Mononuclear cell (primary cell): ENCODE measurements around the gene ATXN1. TPM values are rescaled to one million over a fixed set of nuclear protein-coding genes. Genes with fewer than 3 reads are reported as not detected.

ENCODE experiments used
- H3K27me3 ChIP-seq: 2 replicates; pipeline ENCODE4 v1.6.0; 2011; ENCODE audit warnings: low read length, control low read depth; ENCODE audit not compliant: insufficient read depth
- H3K4me1 ChIP-seq: 2 replicates; pipeline ENCODE4 v1.5.1; 2011; ENCODE audit warnings: mild to moderate bottlenecking, low read length, control low read depth; ENCODE audit not compliant: insufficient read depth
- H3K4me3 ChIP-seq: 2 replicates; pipeline ENCODE4 v1.5.1; 2011; ENCODE audit warnings: mild to moderate bottlenecking, low read length, moderate library complexity
- H3K9me3 ChIP-seq: 2 replicates; pipeline ENCODE4 v1.5.1; 2011; ENCODE audit warnings: low read depth, mild to moderate bottlenecking, control low read depth, low read length
- total RNA-seq: library from RNA; depleted of rRNA; stranded (reverse); fragments of >200 nt; gene quantifications from one replicate; pipeline ENCODE4 v1.2.3, GENCODE V29; 2012

ATXN1 gene
- total RNA-seq, 1 donor = 83.4 TPM

- no peak overlapping the region for H3K4me3 ChIP-seq
- no peaks in the 10 kb centered on the region for H3K27me3 ChIP-seq
- peaks cover 44% of the 10 kb centered on the region for H3K4me1 ChIP-seq
- H3K9me3 ChIP-seq = no peaks in the 10 kb centered on the region
These were observed 14.4 kb downstream of the ATXN1 start for GRCh38 chr6:16746812-16747211.

DNA sequence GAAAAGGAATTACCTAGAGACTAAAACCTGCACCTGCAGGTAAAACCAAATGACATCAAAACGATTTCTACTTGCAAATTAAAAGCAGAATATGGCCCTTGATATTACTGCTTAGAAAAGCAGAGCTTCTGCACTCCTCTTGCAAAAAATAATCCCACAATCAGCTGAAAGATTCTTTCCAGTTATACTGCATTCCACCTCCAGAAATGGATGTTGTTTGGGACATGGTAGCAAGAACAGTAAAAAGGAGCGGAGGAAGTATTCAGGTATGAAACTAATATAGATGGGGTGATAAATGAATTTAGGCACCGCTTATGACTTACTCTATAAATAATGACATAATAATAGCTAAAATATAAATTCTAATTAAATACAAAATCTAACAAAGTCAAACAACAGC lies 14.9 kb downstream of the ATXN1 start:
- Histone ChIP-seq H3K27me3 (no peaks in the 10 kb centered on the region), H3K9me3 (no peaks in the 10 kb centered on the region), H3K4me3 (no peak overlapping the region), H3K4me1 (peaks cover 44% of the 10 kb centered on the region)

DNA sequence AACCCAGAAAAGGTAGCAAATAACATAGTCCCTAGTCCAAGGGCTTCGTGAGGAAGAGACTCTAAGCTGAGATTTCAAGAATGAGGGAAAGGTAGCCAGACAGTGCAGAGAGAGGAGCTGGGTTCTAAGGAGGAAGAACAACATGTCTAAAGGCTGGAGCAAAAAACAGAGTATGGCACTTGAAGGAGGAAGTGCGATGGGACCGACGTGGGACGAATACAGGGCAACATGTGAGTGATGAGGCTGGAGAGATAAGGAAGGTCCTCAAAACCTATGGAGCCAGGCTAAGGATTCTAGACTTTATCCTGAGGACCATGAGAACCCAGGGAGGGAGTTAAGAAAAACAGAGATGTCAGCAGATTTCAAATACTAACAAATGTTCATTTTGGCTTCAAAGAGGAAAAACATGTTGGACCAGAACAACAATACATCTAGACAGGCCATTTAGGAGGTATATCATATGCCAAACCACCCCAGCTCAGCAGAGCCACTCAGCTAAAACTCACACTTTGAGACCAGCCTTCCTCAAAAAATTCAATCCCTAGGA lies 17.5 kb downstream of the ATXN1 start:
- H3K4me3 ChIP-seq = no peak overlapping the region
- no peaks in the 10 kb centered on the region for H3K27me3 ChIP-seq
- H3K9me3 ChIP-seq = no peaks in the 10 kb centered on the region
- H3K4me1 ChIP-seq = peaks cover 52% of the 10 kb centered on the region

GRCh38 chr6:16742116-16742515 lies 19.1 kb downstream of the ATXN1 start:
- no peaks in the 10 kb centered on the region for H3K9me3 ChIP-seq
- no peak overlapping the region for H3K4me3 ChIP-seq
- no peaks in the 10 kb centered on the region for H3K27me3 ChIP-seq
- H3K4me1 ChIP-seq = peaks cover 50% of the 10 kb centered on the region

- peaks cover 49% of the 10 kb centered on the region for H3K4me1 ChIP-seq
- no peaks in the 10 kb centered on the region for H3K9me3 ChIP-seq
- no peak overlapping the region for H3K4me3 ChIP-seq
- H3K27me3 ChIP-seq = no peaks in the 10 kb centered on the region
These were observed 19.9 kb downstream of the ATXN1 start for GRCh38 chr6:16741112-16742016.

DNA sequence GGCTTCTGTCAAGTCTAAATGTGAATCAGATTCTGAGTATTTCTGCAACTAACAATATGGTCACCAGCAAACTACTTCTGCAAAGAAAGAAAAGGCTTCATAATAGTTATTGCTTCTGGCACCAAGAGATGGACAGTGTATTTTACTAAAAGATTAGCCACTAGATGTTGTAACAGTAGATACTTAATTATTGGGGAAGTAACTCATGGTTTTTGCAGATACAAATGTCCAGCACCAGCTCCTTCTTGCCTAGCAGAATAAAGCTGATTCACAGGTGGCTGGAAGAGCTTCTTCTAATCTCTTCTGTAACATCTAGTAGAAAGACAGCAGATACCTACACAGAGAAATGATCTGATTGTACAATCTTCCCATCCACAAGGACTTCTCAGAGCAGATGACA lies 21.2 kb downstream of the ATXN1 start:
- Histone ChIP-seq H3K4me3 (no peak overlapping the region), H3K4me1 (peaks cover 49% of the 10 kb centered on the region), H3K27me3 (no peaks in the 10 kb centered on the region), H3K9me3 (no peaks in the 10 kb centered on the region)

DNA sequence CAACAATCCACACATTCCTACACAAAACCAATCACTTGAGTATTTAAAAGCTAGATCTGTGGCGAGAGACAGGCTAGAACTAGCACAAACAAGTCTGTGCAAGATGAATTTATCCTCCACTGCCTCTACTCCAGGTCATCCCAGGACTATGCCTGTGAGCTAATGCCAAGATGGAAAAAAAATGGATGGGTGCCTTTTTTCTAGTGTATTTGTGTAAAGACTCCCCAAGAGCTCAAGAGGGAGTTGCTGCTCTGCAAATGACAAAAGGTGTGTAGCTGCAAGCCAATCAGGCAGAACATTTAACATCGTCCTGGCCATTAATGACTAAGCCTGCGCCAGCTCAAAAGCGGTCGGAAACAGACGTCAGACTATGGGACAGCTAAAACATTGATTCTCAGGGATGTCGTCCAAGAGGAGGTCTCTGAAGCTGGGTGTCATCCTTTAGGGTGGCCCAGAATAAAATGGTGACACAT lies 21.9 kb downstream of the ATXN1 start:
- no peaks in the 10 kb centered on the region for H3K9me3 ChIP-seq
- H3K4me1 ChIP-seq = peaks cover 49% of the 10 kb centered on the region
- no peak overlapping the region for H3K4me3 ChIP-seq
- no peaks in the 10 kb centered on the region for H3K27me3 ChIP-seq

DNA sequence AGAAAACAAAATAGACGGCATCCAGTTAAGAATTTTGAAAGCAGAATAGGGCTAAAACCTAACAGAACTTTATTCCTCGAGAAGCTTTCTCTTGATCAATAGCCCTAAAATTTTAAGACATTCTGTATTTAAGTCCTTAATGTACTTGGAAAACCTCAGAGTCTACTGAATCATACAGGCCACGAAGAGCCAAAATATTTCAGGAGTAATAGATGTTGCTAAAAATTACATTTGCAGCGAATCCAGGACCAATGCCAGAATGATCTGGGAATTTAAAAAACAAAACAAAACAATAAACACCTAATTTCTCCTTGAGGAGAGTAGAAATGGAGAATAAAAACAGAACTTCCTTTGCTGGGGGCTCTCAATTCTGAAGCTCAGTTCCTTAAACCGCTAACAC lies 23.3 kb downstream of the ATXN1 start:
- Histone ChIP-seq H3K27me3 (no peaks in the 10 kb centered on the region), H3K4me1 (peaks cover 41% of the 10 kb centered on the region), H3K9me3 (no peaks in the 10 kb centered on the region), H3K4me3 (no peak overlapping the region)

DNA sequence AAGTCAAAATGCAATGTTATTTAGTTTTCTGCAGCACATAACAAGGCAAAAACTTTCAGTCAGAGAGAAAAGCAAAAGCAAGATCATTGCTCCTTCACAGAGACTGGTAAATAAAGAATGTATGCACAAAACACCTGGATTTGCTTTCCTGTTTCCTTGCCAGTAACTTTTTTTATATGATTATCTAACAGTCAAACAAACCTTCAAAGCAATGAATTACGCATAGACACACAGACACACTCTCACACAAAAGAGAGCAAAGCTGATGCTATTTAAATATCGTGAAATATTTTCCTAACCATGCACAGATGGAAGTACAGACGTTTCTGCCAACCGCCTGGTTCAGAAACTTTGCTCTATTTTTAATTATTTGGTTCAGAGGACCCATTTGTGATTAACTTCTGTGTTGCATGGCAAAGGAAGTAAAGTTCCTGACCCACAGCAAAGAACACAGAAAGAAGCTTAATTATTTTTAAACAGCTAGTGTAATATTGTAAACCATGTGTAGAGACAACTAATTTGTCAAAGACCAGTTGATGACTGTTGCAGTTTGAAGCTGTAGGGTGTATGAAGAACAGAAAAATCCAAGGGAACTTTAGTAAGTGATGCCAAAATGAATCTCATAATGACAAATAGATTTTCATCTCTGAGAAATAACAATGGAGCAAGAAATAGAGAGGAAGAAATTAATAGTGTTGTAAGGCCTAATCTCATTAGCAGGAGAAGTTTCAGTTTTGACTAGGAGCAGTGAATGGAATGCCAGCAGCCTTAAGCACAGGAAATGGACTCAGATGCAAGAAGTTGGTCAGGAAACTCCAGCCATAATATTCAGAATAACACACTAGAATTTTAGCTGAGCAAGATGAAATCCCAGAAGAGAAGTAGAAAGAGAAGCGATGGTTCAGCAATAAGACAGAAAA lies 24.1 kb downstream of the ATXN1 start:
- Histone ChIP-seq H3K9me3 (no peaks in the 10 kb centered on the region), H3K4me3 (no peak overlapping the region), H3K27me3 (no peaks in the 10 kb centered on the region), H3K4me1 (peaks cover 37% of the 10 kb centered on the region)

GRCh38 chr6:16735014-16735413 lies 26.2 kb downstream of the ATXN1 start:
- Histone ChIP-seq H3K4me3 (no peak overlapping the region), H3K4me1 (peaks cover 35% of the 10 kb centered on the region), H3K9me3 (no peaks in the 10 kb centered on the region)

GRCh38 chr6:16733085-16733484 lies 28.2 kb downstream of the ATXN1 start:
- Histone ChIP-seq H3K4me3 (no peak overlapping the region), H3K9me3 (no peaks in the 10 kb centered on the region), H3K27me3 (no peaks in the 10 kb centered on the region), H3K4me1 (peaks cover 44% of the 10 kb centered on the region)

More at GRCh38 chr6:16735014-16735413, 26.2 kb downstream of the ATXN1 start:
- no peaks in the 10 kb centered on the region for H3K27me3 ChIP-seq

DNA sequence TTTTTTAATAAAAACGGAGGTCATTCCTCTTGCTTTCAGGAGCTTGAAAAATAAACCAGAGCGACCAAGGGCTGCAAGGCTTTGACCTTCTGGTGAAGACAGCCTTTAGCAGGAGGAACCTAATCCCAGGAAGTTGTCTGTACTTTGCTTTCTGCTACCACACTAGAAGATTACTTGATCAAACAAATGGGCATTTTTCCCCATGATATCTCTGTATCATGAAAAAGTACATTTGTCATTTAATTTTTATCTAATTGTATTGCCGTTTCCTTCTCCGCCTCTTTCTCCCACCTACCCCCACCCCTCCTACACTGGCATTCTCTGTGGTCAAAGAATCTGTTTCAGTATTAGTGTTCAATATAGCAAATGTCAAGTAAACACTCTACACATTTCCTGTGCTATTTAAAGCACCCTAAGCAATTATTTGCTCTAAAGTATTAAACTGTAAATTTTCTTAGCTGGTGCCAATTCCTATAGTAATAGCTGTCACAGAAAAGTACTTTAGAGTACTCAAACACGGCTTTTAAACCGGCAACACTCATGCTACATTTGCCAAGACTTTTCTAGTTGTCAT lies 29.7 kb downstream of the ATXN1 start:
- peaks cover 50% of the 10 kb centered on the region for H3K4me1 ChIP-seq
- H3K9me3 ChIP-seq = no peaks in the 10 kb centered on the region
- H3K27me3 ChIP-seq = no peaks in the 10 kb centered on the region
- no peak overlapping the region for H3K4me3 ChIP-seq

- H3K9me3 ChIP-seq = no peaks in the 10 kb centered on the region
- no peak overlapping the region for H3K4me3 ChIP-seq
- H3K27me3 ChIP-seq = no peaks in the 10 kb centered on the region
- peaks cover 56% of the 10 kb centered on the region for H3K4me1 ChIP-seq
These were observed 30.4 kb downstream of the ATXN1 start for GRCh38 chr6:16730738-16731477.

- Histone ChIP-seq H3K9me3 (no peaks in the 10 kb centered on the region), H3K4me3 (no peak overlapping the region), H3K27me3 (no peaks in the 10 kb centered on the region), H3K4me1 (peaks cover 68% of the 10 kb centered on the region)
These were observed 31.5 kb downstream of the ATXN1 start for GRCh38 chr6:16729744-16730143.
